HG03432 (cell line): ENCODE data around the gene CEP170B.
"Not testable (repeated sequence)": the region's sequence is repeated elsewhere in the genome, so short reads cannot be mapped to it uniquely, and the experiment has no call there.

ENCODE experiments used
- ATAC-seq: cut with Tn5 transposase; IDR thresholded peaks from one replicate; pipeline ENCODE4 v1.9.1; 2021; ENCODE audit warnings: mild to moderate bottlenecking, moderate library complexity; ENCODE audit not compliant: unreplicated experiment

Gene CEP170B

DNA sequence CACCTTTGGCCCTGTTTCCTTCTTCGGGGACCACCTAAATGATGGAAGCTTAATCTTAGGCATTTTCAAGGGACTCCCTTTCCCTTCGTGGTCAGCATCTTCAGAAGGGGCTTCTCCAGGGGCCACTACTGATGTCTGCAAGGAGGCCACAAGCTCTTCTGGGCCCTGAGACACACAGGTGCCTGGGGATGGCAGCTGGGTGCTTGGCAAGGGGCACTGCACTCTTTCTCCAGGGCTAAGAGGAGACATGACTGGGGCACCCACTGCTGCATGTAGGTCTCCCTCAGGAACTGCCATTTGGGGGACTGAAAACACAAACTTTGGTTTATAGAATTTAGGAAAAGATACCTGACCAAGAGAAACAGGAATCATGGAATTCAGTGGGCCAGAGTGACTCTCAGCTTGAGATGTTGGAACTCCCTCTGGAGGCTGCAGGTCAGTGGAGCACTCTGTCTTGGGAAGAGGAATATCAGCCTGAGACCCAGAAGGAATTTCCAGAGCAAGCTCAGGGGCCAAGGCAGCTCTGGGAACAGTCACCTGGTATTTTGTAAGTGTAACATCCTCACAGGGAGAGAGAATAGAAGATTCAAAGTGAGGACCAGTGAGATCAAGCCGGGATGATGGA lies 75.6 kb downstream of the CEP170B start:
- ATAC-seq = no peak

DNA sequence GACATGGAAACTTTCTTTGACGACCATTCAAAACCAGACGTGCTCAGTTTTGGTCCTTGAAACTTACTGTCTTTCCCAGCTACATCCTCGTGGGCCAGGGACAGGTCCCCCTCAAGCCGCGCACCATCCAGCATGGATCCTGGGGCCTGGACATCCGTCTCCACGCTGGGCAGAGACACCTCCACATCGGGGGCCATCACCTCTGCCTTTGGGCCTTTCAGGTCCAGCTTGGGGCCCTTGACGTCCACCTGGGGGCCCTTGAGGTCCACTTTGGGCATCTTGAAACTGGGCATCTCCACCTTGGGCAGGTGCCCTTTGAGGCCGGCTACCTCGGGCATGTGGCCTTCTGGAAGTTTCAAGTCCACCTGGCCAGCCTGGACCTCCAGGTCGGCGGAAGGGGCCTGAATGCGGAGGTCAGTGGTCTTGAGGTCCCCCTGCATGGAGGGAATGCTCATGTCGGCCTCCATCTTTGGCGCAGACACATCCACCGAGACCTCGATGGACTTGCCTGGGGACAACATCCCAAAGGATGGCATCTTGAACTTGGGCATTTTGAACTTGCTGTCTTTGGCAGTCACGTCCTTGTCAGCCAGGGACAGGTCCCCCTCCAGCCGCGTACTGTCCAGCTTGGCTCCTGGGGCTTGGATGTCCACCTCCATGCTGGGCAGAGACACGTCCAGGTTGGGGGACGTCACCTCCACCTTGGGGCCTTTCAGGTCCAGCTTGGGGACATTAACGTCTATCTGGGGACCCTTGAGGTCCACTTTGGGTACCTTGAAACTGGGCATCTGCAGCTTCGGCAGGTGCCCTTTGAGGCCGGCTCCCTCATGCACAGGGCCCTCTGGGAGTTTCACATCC lies 76.7 kb downstream of the CEP170B start:
- ATAC-seq = no peak

DNA sequence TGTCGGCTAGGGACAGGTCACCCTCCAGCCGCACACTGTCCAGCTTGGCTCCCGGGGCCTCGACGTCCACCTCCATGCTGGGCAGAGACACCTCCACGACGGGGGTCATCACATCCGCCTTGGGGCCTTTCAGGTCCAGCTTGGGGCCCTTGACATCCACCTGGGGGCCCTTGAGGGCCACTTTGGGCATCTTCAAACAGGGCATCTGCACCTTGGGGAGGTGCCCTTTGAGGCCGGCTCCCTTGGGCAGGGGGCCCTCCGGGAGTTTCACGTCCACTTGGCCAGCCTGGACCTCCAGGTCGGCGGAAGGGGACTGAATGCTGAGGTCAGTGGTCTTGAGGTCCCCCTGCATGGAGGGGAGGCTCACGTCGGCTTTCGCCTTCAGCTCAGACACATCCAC lies 77.5 kb downstream of the CEP170B start:
- ATAC-seq = no peak

DNA sequence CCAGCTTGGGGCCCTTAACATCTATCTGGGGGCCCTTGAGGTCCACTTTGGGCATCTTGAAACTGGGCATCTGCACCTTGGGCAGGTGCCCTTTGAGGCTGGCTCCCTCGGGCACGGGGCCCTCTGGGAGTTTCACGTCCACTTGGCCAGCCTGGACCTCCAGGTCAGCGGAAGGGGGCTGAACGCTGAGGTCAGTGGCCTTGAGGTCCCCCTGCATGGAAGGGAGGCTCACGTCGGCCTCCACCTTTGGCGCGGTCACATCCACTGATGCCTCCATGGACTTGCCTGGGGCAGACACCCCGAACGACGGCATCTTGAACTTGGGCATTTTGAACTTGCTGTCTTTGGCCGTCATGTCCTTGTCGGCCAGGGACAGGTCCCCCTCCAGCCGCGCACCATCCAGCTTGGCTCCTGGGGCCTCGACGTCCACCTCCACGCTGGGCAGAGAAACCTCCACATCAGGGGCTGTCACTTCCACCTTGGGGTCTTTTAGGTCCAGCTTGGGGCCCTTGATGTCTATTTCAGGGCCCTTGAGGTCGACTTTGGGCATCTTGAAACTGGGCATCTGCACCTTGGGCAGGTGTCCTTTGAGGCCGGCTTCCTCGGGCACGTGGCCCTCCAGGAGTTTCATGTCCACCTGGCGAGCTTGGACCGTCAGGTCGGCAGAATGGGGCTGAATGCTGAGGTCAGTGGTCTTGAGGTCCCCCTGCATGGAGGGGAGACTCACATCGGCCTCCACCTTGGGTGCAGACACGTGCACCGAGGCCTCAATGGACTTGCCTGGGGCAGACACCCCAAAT lies 78.3 kb downstream of the CEP170B start:
- ATAC-seq = not testable (repeated sequence)

DNA sequence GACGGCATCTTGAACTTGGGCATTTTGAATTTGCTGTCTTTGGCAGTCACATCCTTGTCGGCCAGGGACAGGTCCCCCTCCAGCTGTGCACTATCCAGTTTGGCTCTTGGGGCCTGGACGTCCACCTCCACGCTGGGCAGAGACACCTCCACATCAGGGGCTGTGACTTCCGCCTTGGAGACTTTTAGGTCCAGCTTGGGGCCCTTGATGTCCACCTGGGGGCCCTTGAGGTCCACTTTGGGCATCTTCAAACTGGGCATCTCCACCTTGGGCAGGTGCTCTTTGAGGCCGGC lies 78.9 kb downstream of the CEP170B start:
- not testable (repeated sequence) for ATAC-seq

GRCh38 chr14:104944436-104945205 lies 79.6 kb downstream of the CEP170B start:
- not testable (repeated sequence) for ATAC-seq

- ATAC-seq = not testable (repeated sequence)
Measured at GRCh38 chr14:104945266-104945665, 80.2 kb downstream of the CEP170B start.
